Parathyroid adenoma (tissue), 2 donors: ENCODE measurements around the gene FOSL2.

Experiments used
- H2AFZ ChIP-seq: fragments of 300-600 bp; sonication (generic); one replicate; pipeline ENCODE4 v1.7.0; 2017; ENCODE audit warnings: antibody characterized with exemption, mild to moderate bottlenecking
- H3K27ac ChIP-seq: fragments of 300-600 bp; sonication (generic); one replicate; pipeline ENCODE4 v1.7.0; 2017
- H3K27me3 ChIP-seq: fragments of 300-600 bp; sonication (generic); one replicate; pipeline ENCODE4 v1.7.0; 2017; ENCODE audit warnings: low read length; ENCODE audit not compliant: control insufficient read depth, insufficient read depth
- H3K36me3 ChIP-seq: fragments of 300-600 bp; sonication (generic); one replicate; pipeline ENCODE4 v1.7.0; 2017; ENCODE audit warnings: low read length; ENCODE audit not compliant: control insufficient read depth, insufficient read depth
- H3K4me1 ChIP-seq: fragments of 300-600 bp; sonication (generic); one replicate; pipeline ENCODE4 v1.7.0; 2017; ENCODE audit warnings: control low read depth
- H3K4me2 ChIP-seq: fragments of 300-600 bp; sonication (generic); one replicate; pipeline ENCODE4 v1.7.0; 2017; ENCODE audit warnings: low read length
- H3K4me3 ChIP-seq: fragments of 300-600 bp; sonication (generic); one replicate; pipeline ENCODE4 v1.7.0; 2017; ENCODE audit warnings: low read depth, low read length
- H3K79me2 ChIP-seq: fragments of 300-600 bp; sonication (generic); one replicate; pipeline ENCODE4 v1.7.0; 2017; ENCODE audit warnings: control low read depth
- H3K9ac ChIP-seq: fragments of 300-600 bp; sonication (generic); one replicate; pipeline ENCODE4 v1.7.0; 2017; ENCODE audit warnings: mild to moderate bottlenecking
- H3K9me3 ChIP-seq: fragments of 300-600 bp; sonication (generic); one replicate; pipeline ENCODE4 v1.7.0; 2017; ENCODE audit warnings: low read length; ENCODE audit not compliant: control insufficient read depth
- TF ChIP-seq, protein P1 (sequence below): fragments of 300-600 bp; sonication (generic); IDR thresholded peaks from one replicate; pipeline ENCODE4 v1.7.0; 2017; ENCODE audit warnings: antibody characterized with exemption, mild to moderate bottlenecking
- donor health status: primary hyperparathyroidism.

Gene FOSL2

DNA sequence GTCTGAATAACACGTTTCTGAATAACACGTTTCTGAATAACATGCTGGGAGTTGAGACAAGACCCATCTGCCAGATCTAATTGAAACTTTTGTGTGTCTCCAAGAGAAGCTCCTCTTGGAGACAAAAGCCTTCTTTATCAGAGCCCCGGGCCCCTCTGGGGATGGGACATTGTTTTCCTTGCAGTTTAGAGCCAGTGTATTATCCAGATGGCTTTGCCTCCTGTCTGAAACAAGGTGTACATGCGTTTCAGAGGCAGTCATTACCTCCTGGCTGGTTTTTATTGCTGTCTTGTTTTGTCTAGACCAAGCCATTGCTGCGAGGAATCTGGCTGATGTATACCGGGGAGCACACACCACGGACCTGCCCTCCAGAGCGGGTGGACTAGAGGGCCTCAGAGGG lies 7.8 kb downstream of the FOSL2 start:
- TF ChIP-seq, protein P1, sequence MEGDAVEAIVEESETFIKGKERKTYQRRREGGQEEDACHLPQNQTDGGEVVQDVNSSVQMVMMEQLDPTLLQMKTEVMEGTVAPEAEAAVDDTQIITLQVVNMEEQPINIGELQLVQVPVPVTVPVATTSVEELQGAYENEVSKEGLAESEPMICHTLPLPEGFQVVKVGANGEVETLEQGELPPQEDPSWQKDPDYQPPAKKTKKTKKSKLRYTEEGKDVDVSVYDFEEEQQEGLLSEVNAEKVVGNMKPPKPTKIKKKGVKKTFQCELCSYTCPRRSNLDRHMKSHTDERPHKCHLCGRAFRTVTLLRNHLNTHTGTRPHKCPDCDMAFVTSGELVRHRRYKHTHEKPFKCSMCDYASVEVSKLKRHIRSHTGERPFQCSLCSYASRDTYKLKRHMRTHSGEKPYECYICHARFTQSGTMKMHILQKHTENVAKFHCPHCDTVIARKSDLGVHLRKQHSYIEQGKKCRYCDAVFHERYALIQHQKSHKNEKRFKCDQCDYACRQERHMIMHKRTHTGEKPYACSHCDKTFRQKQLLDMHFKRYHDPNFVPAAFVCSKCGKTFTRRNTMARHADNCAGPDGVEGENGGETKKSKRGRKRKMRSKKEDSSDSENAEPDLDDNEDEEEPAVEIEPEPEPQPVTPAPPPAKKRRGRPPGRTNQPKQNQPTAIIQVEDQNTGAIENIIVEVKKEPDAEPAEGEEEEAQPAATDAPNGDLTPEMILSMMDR: no peak

DNA sequence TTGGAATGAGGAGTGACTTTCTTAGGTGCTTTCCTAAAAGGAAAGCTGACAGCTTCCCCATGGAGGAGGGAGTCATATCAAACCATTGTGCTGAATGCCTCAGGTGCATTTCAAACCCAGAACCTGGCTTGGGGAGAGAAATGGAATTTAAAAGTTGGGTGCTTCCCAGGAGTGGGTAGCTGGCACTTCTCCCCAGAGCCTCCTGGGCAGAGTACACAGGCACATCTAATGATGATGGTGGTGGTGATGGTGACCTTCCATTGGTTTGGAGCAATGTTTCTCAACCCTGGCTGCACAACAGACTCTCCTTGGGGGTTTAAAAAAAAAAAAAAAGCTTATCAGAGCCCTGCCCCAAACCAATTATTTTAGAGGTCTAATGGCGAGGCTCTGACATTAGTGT lies 8.3 kb downstream of the FOSL2 start:
- H3K27me3 ChIP-seq: no peaks in the 10 kb centered on the region
- no peak overlapping the region for H3K4me2 ChIP-seq
- TF ChIP-seq, protein P1: no peak
- H3K36me3 ChIP-seq: no peaks in the 10 kb centered on the region
- H3K9me3 ChIP-seq: no peaks in the 10 kb centered on the region
- peaks cover 3% of the 10 kb centered on the region for H3K4me1 ChIP-seq
- no peak overlapping the region for H3K27ac ChIP-seq
- H3K79me2 ChIP-seq: peaks cover 43% of the 10 kb centered on the region
- H3K9ac ChIP-seq: no peak overlapping the region
- no peak overlapping the region for H3K4me3 ChIP-seq
- no peak overlapping the region for H2AFZ ChIP-seq

More for the DNA sequence above, 7.8 kb downstream of the FOSL2 start:
- Histone ChIP-seq H2AFZ (no peak overlapping the region), H3K36me3 (no peaks in the 10 kb centered on the region), H3K9ac (no peak overlapping the region), H3K27ac (no peak overlapping the region), H3K4me2 (no peak overlapping the region), H3K4me3 (no peak overlapping the region), H3K79me2 (peaks cover 43% of the 10 kb centered on the region), H3K27me3 (no peaks in the 10 kb centered on the region), H3K9me3 (no peaks in the 10 kb centered on the region), H3K4me1 (peaks cover 3% of the 10 kb centered on the region)

DNA sequence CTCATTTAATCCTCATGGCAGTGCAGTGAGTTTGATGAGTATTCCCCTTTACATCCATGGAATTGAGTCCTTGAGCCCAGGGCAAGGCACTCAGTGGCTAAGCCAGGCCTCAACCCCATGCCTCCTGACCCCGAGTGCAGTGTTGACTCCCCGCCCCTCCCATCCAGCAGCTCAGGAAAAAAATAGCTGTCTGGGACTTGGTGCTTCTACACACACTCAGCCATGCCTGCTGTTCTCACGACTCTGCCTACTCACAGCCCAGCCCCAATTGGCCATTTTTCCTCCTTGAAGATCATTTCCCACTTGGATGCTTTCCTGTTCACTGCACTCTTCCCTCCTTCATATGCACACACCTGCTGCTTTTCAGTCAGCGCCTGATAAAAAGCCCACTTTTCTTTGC lies 8.8 kb downstream of the FOSL2 start:
- Histone ChIP-seq H3K27ac (no peak overlapping the region), H2AFZ (no peak overlapping the region), H3K9ac (no peak overlapping the region), H3K9me3 (no peaks in the 10 kb centered on the region), H3K4me3 (no peak overlapping the region), H3K36me3 (no peaks in the 10 kb centered on the region), H3K4me2 (no peak overlapping the region), H3K4me1 (peaks cover under 1% of the 10 kb centered on the region), H3K27me3 (no peaks in the 10 kb centered on the region), H3K79me2 (peaks cover 43% of the 10 kb centered on the region)
- TF ChIP-seq, protein P1: no peak

DNA sequence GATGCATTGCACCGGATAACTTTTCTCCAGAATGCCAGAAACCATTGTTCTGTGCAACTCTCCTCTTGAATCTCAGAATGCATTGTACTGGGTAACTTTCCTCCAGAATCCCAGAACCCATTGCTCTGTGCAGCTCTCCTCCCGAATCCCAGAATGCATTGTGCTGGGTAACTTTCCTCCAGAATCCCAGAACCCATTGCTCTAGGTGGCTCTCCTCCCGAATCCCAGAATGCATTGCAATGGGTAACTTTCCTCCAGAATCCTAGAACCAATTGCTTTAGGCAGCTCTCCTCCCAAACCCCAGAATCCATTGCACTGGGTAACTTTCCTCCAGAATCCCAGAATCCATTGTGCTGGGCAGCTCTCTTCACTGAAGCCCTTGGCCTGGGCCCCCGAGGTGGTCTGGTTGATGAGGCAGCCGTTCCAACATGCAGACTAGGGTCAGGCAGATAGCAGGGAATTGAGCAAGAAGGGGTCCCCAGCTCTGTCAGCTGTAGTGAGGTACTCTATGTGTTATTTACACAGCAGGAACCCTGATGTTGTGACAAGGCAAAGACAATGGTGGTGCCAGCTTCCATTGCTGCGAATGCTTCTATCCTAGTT lies 9.4 kb downstream of the FOSL2 start:
- H3K36me3 ChIP-seq: no peaks in the 10 kb centered on the region
- peaks cover 43% of the 10 kb centered on the region for H3K79me2 ChIP-seq
- no peak overlapping the region for H3K4me3 ChIP-seq
- TF ChIP-seq, protein P1: no peak
- H3K4me2 ChIP-seq: no peak overlapping the region
- H3K4me1 ChIP-seq: no peaks in the 10 kb centered on the region
- no peaks in the 10 kb centered on the region for H3K27me3 ChIP-seq
- no peak overlapping the region for H3K27ac ChIP-seq
- no peaks in the 10 kb centered on the region for H3K9me3 ChIP-seq
- no peak overlapping the region for H2AFZ ChIP-seq
- no peak overlapping the region for H3K9ac ChIP-seq

DNA sequence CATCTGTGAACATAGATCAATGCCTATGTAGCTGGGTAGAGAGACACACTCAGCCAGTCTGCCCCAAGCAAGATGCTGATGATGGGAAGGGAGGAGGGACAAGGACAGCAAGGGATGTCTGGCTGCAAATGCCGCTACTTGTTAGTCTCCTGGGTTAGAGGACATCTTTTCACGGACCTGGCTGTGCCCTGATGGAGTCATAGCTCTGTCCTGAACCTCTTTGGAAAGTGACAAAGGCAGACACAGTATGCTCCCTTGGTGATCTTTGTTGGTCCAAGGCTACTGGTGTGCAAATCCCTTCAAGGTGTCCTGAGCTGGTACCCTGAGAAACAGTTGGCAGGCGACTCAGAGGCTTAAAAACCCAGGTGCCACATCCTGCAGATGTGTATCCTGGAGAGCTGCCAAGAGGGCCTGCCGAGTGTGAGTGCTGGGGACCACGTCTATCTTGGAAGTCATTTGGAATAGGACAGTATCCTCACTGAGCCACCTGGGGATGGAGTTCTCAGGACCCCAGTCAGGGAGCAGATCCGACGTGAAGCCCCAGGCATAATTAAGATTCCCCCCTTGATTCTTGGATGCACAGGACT lies 10.8 kb downstream of the FOSL2 start:
- no peak overlapping the region for H3K4me2 ChIP-seq
- H3K79me2 ChIP-seq: peaks cover 35% of the 10 kb centered on the region
- H3K4me3 ChIP-seq: no peak overlapping the region
- H2AFZ ChIP-seq: no peak overlapping the region
- no peaks in the 10 kb centered on the region for H3K9me3 ChIP-seq
- H3K4me1 ChIP-seq: no peaks in the 10 kb centered on the region
- H3K27ac ChIP-seq: no peak overlapping the region
- TF ChIP-seq, protein P1: no peak
- H3K36me3 ChIP-seq: no peaks in the 10 kb centered on the region
- no peaks in the 10 kb centered on the region for H3K27me3 ChIP-seq
- H3K9ac ChIP-seq: no peak overlapping the region
